RKO (cell line): ENCODE measurements around the gene HOTAIR.

ENCODE experiments used
- DNase-seq: peaks from one replicate; pipeline ENCODE4 v3.0.0-alpha.2; 2016; ENCODE audit warnings: low spot score

The HOTAIR gene

GRCh38 chr12:53961025-53961761, 13.6 kb downstream of the HOTAIR start:
- no peak for DNase-seq

GRCh38 chr12:53960187-53961024, 14.3 kb downstream of the HOTAIR start:
- no peak for DNase-seq

- DNase-seq = no peak
Observed at GRCh38 chr12:53959314-53959713, 15.4 kb downstream of the HOTAIR start.

- no peak for DNase-seq
Observed at GRCh38 chr12:53958128-53958527, 16.6 kb downstream of the HOTAIR start.

GRCh38 chr12:53956914-53957536, 17.7 kb downstream of the HOTAIR start:
- DNase-seq = no peak

- DNase-seq = no peak
Observed at GRCh38 chr12:53956251-53956887, 18.4 kb downstream of the HOTAIR start.

- no peak for DNase-seq
Observed at GRCh38 chr12:53955776-53956250, 18.9 kb downstream of the HOTAIR start.

- DNase-seq = no peak
Observed at GRCh38 chr12:53955036-53955775, 19.5 kb downstream of the HOTAIR start.

- no peak for DNase-seq
Observed at GRCh38 chr12:53954694-53955035, 20.1 kb downstream of the HOTAIR start, which contains the start of gene HOXC12. TSS of gene HOXC12 (plus strand) at chr12:53954903. CDS start at chr12:53954930, 27 bp downstream.

- DNase-seq = no peak
Observed at GRCh38 chr12:53953831-53954693, 20.7 kb downstream of the HOTAIR start.

GRCh38 chr12:53952871-53953734, 21.7 kb downstream of the HOTAIR start:
- DNase-seq = no peak

GRCh38 chr12:53952335-53952694, 22.4 kb downstream of the HOTAIR start:
- no peak for DNase-seq

- DNase-seq = no peak
Observed at GRCh38 chr12:53951577-53952334, 23.0 kb downstream of the HOTAIR start.

- no peak for DNase-seq
Observed at GRCh38 chr12:53950789-53951576, 23.8 kb downstream of the HOTAIR start.

- no peak for DNase-seq
Observed at GRCh38 chr12:53950437-53950773, 24.3 kb downstream of the HOTAIR start.

GRCh38 chr12:53949631-53950436, 24.9 kb downstream of the HOTAIR start:
- no peak for DNase-seq
